Measurements from ENCODE around the gene FGF1.

The FGF1 gene

DNA sequence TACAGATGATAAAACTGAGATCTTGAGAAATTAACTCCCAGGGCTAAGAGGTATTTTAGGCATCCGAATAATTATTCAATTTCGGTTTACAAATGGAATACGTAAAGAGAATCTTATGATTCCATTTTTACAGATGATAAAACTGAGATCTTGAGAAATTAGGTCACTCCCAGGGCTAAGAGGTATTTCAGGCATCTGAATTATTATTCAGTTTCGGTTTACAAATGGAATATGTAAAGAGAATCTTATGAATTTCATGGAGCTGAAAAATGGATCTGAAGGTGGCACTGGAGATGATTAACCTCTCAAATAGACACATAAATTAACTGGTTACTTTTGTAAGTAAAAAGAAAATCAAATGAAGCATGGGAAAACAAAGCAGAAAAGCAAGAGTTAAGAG, 44.2 kb downstream of the FGF1 start:
- DNase-seq, result no peak

DNA sequence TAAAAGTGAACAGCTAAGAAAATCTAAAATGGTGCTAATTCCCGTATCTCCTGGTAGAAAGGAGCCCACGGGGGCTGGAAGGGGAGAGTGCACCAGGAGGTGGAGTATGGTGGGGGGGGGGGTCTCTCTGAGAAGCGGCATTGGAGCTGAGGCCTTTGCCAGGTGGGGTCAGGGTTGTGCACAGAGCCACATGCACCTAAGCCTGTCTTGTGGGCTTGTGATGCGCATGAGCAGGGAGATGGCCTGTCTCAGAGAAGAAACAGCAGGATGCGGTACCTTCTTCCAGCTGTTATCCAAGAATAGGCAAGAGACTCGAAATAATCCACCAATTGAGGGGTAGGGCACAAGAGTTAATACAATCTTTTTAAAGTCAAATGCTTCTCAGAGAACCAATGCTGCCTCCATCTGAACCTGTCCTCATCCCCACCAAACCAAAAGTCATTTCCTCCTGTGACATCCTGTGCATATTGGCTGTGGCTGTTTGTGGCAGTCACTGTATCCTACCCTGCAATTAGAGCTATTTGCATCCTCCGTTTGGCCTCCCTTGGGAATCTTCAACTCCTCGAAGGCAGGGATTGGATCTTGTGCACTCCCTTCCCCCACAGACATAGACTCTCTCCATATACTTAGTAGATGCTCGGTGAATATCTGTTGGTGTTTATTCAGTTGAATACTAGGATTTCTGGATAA, 45.4 kb downstream of the FGF1 start:
- DNase-seq, result no peak

DNA sequence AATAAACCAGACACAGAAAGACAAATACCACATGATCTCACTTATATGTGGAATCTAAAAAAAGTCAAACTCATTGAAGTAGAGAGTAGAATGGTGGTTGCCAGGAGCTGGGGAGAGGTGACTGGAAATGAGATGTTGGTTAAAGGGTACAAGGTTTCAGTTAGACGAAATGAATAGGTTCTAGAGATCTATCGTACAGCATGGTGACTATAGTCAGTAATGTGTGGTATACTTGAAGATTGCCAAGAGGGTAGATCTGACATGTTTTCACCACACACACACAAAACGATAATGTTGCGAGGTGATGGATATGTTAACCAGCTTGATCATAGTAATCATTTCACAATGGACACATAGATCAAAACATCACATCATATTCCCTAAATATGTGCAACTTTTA, 46.4 kb downstream of the FGF1 start:
- DNase-seq, result no peak

DNA sequence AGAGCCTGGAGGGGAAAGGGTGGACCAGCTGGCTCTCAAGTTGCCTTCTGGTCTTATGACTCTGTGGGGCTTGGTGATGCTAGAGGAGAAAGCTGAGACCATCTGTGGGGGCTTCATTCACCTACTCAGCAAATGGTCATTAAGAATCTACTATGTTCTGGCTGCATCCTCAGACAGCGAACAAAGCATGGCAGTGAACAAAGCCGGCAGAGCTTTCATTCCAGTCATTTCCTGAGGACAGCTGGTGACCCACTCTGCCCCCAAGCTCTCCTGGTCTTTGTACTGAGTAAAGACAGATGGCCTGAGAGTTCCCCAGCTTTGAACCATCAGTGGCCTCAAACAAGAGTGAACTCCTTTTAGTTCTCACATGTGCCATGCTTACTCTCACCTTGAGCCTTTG, 48.0 kb downstream of the FGF1 start:
- DNase-seq, result no peak

GRCh38 chr5:142636698-142637324, 49.1 kb downstream of the FGF1 start:
- DNase-seq, result no peak

DNA sequence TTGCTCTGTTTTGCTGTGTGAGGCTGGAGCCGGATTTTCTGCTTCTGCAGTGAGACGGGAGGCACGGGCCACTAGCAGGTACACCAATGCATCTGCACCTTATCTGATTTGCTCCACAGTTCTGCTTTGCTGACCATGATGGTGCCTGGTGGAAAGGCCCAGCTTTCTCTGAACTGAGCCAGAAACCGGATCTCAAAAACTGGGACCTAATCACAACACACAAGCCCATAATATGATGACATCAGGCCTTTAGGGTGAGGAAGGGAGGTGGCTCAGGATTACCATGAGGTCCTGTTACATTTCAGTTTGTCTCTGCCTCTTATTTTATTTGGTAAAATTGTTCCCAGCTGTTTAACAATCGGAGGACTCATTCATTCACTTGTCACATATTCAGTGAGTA, 49.8 kb downstream of the FGF1 start:
- DNase-seq, result no peak

DNA sequence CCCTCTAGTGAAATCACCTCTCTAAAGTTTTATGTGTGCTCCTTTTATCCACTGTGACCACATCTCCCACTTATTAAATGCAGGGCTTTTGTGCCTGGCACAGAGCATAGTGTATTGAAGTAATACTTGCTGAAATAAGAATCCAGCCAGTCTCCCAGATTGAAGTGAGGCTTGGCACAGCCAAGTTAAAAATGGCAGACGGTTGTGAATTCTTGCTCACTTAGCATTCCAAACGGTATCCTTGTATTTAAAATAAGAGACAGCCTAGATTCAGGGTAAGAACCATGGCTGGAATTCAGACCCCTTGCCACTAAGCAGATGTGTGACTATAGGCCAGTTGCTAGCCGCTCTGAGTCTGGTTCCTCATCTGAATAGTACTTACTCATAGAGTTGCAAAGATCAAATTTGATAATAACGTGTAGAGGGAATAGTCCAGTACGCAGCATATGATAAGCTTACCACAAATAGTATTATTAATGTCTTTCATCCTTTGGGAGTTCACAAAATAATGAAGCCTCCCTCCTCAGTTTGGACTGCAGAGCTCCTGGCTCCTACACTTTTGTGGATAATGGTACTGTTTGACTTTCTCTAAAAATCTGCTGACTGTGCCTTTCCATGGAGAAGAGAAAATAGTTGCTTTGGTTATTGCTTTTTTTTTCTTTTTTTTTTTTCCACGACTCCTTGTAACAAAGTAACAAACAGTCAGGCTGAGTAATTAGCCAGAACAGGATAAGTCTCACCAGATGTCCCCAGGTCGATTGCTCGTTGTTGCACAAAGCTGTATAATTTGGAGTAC, 51.5 kb downstream of the FGF1 start:
- no peak for DNase-seq

DNA sequence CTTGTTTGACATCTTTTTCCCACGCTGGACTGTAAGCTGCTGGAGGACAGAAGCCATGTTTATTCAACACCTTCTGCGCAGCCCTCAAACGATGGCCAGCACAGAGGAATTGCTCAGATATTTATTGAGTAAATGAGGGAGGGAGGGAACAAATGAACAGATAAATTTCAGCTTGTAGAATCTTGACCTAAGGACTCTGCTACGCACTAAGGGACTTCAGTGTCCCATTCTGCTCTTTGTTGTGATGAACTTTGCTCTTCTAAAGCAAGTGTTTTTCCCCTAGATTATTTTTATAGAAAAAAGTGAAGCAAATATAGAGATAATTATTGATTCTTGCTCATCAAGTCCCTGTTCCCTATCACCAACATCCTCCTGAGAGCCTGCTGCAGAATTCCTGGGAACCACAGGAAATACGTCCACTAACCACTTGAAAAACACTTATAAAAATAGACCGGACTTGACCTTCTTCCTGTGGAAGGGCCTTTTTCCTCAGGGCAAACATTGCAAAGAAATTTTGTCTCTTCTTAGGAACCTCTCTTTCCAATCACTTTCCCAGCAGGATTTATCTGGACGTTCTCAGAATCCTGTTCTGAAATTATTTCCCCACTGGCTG, 54.9 kb downstream of the FGF1 start:
- DNase-seq, result no peak

DNA sequence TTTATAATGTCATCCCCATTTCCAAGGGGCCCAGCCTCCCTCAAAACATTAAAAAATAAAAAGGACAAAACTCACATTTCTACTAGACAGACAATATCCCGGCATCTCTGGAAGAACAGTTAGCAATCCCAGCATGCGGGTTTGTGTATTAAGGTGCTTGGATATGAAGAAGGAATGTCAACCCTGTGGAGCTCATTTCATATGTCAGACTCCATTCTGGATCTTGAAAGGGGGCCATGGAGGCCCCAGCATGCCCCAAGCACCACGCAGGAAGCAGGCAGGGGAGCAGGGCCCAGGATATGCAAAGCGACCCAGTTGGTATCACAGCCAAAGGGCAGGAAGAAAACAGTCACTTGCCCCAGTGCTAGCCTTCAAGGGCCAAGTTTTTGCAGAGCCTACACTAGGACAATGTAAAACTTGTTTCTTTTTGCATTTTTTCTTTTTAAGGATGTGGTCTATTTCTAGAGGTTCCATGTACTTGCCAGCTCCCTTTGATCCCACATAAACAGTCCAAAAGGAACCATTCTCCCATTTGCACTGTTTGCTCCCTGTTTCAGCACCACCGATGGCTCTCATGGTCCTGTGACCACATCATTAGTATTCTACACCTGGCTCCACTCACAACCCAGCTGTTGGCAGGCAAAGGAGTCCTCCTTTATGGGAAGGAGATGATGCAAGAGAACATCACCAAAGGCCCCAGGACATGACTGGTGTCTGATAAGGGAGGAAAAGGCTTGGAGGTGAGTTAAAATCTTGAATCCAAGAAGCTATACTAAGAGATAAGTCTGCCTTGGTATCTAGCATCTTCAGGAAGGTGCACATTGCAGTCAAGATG, 58.3 kb downstream of the FGF1 start:
- no peak for DNase-seq

DNA sequence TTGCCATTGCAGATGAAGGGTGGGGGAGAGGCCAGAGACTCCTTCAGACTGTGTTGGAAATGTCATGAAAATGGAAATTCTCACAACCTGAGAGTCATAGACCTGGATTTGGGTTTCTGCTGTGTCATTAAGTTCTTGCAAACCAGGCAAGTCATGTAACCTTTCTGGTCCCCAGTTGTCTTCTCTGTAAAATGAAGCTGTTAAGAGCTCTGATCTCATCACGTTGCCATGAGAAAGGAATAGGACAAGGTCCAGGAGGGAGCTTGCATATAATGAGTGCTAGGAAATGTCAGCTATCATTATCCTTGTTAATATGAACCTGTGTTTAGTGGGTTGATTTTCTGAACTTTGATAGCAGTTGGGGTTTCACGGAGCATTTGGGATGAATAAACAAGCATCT, 59.1 kb downstream of the FGF1 start:
- no peak for DNase-seq

DNA sequence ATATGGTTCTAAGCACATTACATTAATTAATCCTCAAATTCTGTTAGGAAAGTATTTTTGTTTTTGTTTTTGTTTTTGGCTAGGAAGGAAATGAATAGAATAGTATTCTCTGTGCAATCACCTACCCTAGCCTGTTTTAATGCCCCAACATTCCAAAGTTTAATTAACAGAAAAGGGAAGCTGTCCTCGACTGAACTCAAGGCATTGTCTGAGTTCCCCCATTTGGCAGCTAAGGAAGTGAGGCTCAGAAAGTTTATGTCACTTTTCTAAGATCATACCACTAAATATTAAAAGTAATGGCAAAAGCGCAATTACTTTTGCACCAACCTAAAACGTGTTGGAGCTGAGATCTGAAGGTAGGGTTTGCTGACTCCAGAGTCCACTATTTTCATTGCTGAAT, 59.8 kb downstream of the FGF1 start:
- no peak for DNase-seq

DNA sequence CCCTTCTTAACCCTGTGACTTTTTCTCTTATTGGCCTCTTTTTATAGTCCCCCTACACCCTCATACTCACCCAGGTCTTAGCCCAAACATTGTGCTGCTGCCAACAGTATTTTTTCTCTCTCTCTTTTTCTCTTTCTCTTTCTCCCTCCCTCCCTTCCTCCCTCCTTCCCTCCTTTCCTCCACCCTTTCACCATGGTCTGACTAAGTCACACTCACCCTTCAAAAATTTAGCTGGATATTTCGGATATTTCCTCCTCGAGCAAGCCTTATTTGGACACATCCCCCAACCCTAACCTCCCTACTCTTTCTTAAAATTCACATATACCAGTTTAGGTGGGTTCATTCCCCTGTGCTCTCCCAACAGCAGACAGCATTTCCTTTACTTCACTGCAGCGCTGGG, 64.7 kb downstream of the FGF1 start:
- no peak for DNase-seq

DNA sequence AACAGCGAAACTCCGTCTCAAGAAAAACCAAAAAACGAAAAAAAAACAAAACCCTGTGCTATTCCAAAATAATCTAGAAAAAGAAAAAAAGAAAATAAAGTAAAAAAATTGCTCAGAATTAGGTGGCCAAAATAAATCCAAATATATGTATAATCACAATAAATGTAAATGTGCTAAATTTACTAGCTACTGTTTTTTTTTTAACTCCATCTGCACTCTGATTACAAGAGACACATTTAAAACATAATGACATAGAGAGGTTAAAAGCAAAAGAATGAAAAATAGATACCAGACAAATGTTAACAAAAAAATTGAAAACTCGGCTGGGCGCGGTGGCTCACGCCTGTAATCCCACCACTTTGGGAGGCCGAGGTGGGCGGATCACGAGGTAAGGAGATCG, 66.1 kb downstream of the FGF1 start:
- DNase-seq, result no peak

- no peak for DNase-seq
These were observed 67.8 kb downstream of the FGF1 start for GRCh38 chr5:142618130-142618523.

- DNase-seq, result no peak
These were observed 68.3 kb downstream of the FGF1 start for GRCh38 chr5:142617416-142618129.

GRCh38 chr5:142615948-142616347, 69.9 kb downstream of the FGF1 start:
- DNase-seq, result no peak

DNA sequence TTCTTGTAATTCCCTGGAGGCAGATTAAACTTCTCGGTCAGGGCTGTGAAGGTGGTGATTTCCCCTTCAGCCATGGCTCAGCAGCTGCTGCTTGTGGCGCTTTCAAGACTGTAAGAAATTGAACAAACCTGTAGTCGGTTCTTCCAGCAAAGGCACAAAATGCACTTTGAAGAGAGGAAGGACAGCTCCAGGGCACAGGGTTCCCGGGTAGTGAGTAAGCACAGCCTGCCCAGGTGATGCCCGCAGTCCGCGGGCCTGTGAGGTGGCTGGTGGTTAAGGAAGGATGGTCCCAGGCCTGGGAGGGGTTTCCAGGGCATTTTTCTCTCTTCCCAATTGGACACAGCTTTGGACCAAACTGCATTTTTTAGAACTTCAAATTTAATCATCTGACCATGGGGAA, 71.8 kb downstream of the FGF1 start:
- DNase-seq, result no peak

DNA sequence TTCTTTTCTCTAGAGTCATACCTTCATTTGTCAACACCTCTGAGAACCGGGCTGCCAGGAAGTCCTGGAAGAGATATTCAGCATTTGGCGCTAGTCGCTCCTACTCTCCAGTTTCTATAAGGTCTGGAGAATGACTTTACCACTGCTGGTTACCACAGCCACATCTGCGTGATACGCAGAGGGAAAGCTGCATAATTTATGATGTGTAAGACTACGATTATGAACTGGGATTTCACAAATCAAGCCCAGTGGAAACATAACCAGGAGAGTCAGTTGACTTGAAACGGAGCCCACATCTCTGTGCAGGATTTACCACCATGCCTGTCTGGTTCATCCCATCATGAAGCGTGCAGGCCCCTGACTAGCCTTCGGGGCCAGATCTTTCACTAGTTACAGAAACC, 72.6 kb downstream of the FGF1 start:
- peak; percentile 55 for DNase-seq

GRCh38 chr5:142612494-142613270, 73.2 kb downstream of the FGF1 start:
- DNase-seq, result no peak

- peak; percentile 83 for DNase-seq
These were observed 74.7 kb downstream of the FGF1 start for GRCh38 chr5:142611154-142611553.
